Epithelial cell of esophagus (primary cell): ENCODE data around the gene MELK.

ENCODE experiments used
- DNase-seq: peaks from one replicate; pipeline ENCODE4 v3.0.0; 2010; ENCODE audit warnings: low read depth
- H3K4me3 ChIP-seq: 2 replicates; pipeline ENCODE4 v1.5.1; 2011; ENCODE audit warnings: mild to moderate bottlenecking, low read length, control low read depth
- CTCF ChIP-seq: IDR thresholded peaks from 2 replicates; pipeline ENCODE4 v1.5.1; 2011; ENCODE audit warnings: low read depth, mild to moderate bottlenecking, low read length, control low read depth, inconsistent platforms; ENCODE audit not compliant: insufficient read depth; ENCODE audit errors: missing control alignments

Gene MELK

GRCh38 chr9:36665921-36666431 is 93.3 kb downstream of the MELK start:
- peak; percentile 56 for DNase-seq
- TF ChIP-seq CTCF, result no peak

GRCh38 chr9:36671561-36671960 is 98.9 kb downstream of the MELK start:
- TF ChIP-seq CTCF, result no peak
- no peak for DNase-seq
- H3K4me3 ChIP-seq, result no peak overlapping the region

More at GRCh38 chr9:36665921-36666431, 93.3 kb downstream of the MELK start:
- no peak overlapping the region for H3K4me3 ChIP-seq

GRCh38 chr9:36676091-36676490 is 103.4 kb downstream of the MELK start:
- no peak for TF ChIP-seq CTCF
- H3K4me3 ChIP-seq, result no peak overlapping the region
- no peak for DNase-seq

- no peak for TF ChIP-seq CTCF
- H3K4me3 ChIP-seq, result no peak overlapping the region
- DNase-seq, result no peak
Observed at GRCh38 chr9:36676778-36677485, 104.2 kb downstream of the MELK start.

- DNase-seq, result no peak
- no peak for TF ChIP-seq CTCF
- no peak overlapping the region for H3K4me3 ChIP-seq
Observed at GRCh38 chr9:36677611-36678010, 104.9 kb downstream of the MELK start.

GRCh38 chr9:36679710-36680109 is 107.0 kb downstream of the MELK start:
- H3K4me3 ChIP-seq, result no peak overlapping the region
- TF ChIP-seq CTCF, result no peak
- DNase-seq, result no peak

- H3K4me3 ChIP-seq, result no peak overlapping the region
- no peak for TF ChIP-seq CTCF
- no peak for DNase-seq
Observed at GRCh38 chr9:36686471-36686870, 113.8 kb downstream of the MELK start.
